IMR-90 (cell line): Measurements from ENCODE around the gene FTO. TPM values are rescaled to one million over a fixed set of nuclear protein-coding genes. Genes with fewer than 3 reads are reported as not detected.

Experiments
- ATAC-seq: fragments of 200-7000 bp; cut with Tn5 transposase; 2 replicates; pipeline ENCODE4 v1.9.1; 2020; ENCODE audit warnings: low read depth, mild to moderate bottlenecking, moderate library complexity
- BruUV-seq: library from RNA; stranded (reverse); fragments of 400-500 nt; replicated peaks from 2 replicates; lab custom pipeline; 2021; lab: Mats Ljungman, UMichigan
- CTCF ChIA-PET: fragments of 300-600 bp; formaldehyde crosslinking; extraction: SDS; loops from one replicate; lab custom pipeline; 2021; ENCODE audit warnings: antibody characterized with exemption; lab: Yijun Ruan, JAX
- POLR2A ChIA-PET: fragments of 300-600 bp; sonication (Branson Sonifier 250); formaldehyde crosslinking; loops from one replicate; lab custom pipeline; 2022; ENCODE audit warnings: antibody characterized with exemption; ENCODE audit not compliant: unreplicated experiment; lab: Charles Lee
- DNase-seq: peaks from one replicate; pipeline ENCODE4 v3.0.0; 2013
- H2AFZ ChIP-seq: replicated peaks from 2 replicates; pipeline ENCODE3; 2013; ENCODE audit warnings: low read length, mild to moderate bottlenecking; ENCODE audit not compliant: poor library complexity
- H2AK5ac ChIP-seq: 2 replicates; pipeline ENCODE4 v1.6.1; 2013; ENCODE audit warnings: low read depth, low read length, inconsistent platforms
- H2AK9ac ChIP-seq: replicated peaks from 2 replicates; pipeline ENCODE3; 2013; ENCODE audit warnings: mild to moderate bottlenecking, low read depth, low read length, moderate library complexity; ENCODE audit not compliant: poor library complexity
- H2BK120ac ChIP-seq: 2 replicates; pipeline ENCODE4 v1.6.1; 2013; ENCODE audit warnings: low read depth, low read length, inconsistent platforms
- H2BK15ac ChIP-seq: 3 replicates; pipeline ENCODE4 v1.6.1; 2013; ENCODE audit warnings: low read depth, low read length, inconsistent platforms
- H2BK20ac ChIP-seq: 2 replicates; pipeline ENCODE4 v1.6.1; 2013; ENCODE audit warnings: low read depth, mild to moderate bottlenecking, inconsistent platforms, low read length, moderate library complexity
- H2BK5ac ChIP-seq: 2 replicates; pipeline ENCODE4 v1.6.1; 2013; ENCODE audit warnings: mild to moderate bottlenecking, low read depth, low read length, inconsistent platforms; ENCODE audit not compliant: poor library complexity, severe bottlenecking
- H3K14ac ChIP-seq: replicated peaks from 2 replicates; pipeline ENCODE4 v1.6.1; 2013; ENCODE audit warnings: low read depth, low read length, inconsistent platforms
- H3K18ac ChIP-seq: 2 replicates; pipeline ENCODE4 v1.6.1; 2013; ENCODE audit warnings: low read depth, low read length, control low read depth
- H3K23ac ChIP-seq: 2 replicates; pipeline ENCODE4 v1.6.1; 2013; ENCODE audit warnings: low read depth, low read length, inconsistent platforms
- H3K27ac ChIP-seq: 2 replicates; pipeline ENCODE4 v1.5.1; 2013; ENCODE audit warnings: mild to moderate bottlenecking, control low read depth, low read length; ENCODE audit not compliant: insufficient read depth
- H3K27me3 ChIP-seq: 2 replicates; pipeline ENCODE4 v1.6.1; 2013; ENCODE audit warnings: low read length; ENCODE audit not compliant: control insufficient read depth, insufficient read depth
- H3K36me3 ChIP-seq: 2 replicates; pipeline ENCODE4 v1.6.1; 2013; ENCODE audit warnings: low read length, mixed read lengths; ENCODE audit not compliant: control insufficient read depth, insufficient read depth
- H3K4ac ChIP-seq: 2 replicates; pipeline ENCODE4 v1.6.1; 2013; ENCODE audit warnings: low read depth, low read length, inconsistent platforms
- H3K4me1 ChIP-seq: 2 replicates; pipeline ENCODE4 v1.6.1; 2013; ENCODE audit warnings: low read length, mixed read lengths; ENCODE audit not compliant: control insufficient read depth, insufficient read depth
- H3K4me2 ChIP-seq: 2 replicates; pipeline ENCODE4 v1.6.1; 2013; ENCODE audit warnings: low read depth, mild to moderate bottlenecking, control low read depth, low read length, moderate library complexity
- H3K4me3 ChIP-seq: 2 replicates; pipeline ENCODE4 v1.5.1; 2013; ENCODE audit warnings: low read depth, mild to moderate bottlenecking, control low read depth, low read length, moderate library complexity; ENCODE audit not compliant: insufficient read depth
- H3K56ac ChIP-seq: 2 replicates; pipeline ENCODE4 v1.6.1; 2013; ENCODE audit warnings: low read length, inconsistent platforms; ENCODE audit not compliant: insufficient read depth; ENCODE audit errors: extremely low read depth
- H3K79me1 ChIP-seq, 2 experiments: 2 replicates each; pipeline ENCODE4 v1.6.1; 2013; ENCODE audit warnings: low read length in 2 of 2, inconsistent platforms in 1 of 2, low read depth in 1 of 2
- H3K9ac ChIP-seq: 2 replicates; pipeline ENCODE4 v1.6.1; 2013; ENCODE audit warnings: low read depth, low read length, control low read depth
- H3K9me1 ChIP-seq: 2 replicates; pipeline ENCODE4 v1.6.1; 2013; ENCODE audit warnings: low read length, inconsistent platforms; ENCODE audit not compliant: insufficient read depth
- H3K9me3 ChIP-seq: 2 replicates; pipeline ENCODE4 v1.6.1; 2013; ENCODE audit warnings: low read length; ENCODE audit not compliant: control insufficient read depth, insufficient read depth
- H4K20me1 ChIP-seq: 2 replicates; pipeline ENCODE4 v1.6.1; 2013; ENCODE audit warnings: low read length, inconsistent platforms; ENCODE audit not compliant: insufficient read depth
- H4K5ac ChIP-seq: 2 replicates; pipeline ENCODE4 v1.6.1; 2013; ENCODE audit warnings: mild to moderate bottlenecking, low read depth, low read length, control low read depth
- H4K8ac ChIP-seq, 2 experiments: 2 replicates each; pipeline ENCODE4 v1.6.1; 2013; ENCODE audit warnings: low read depth in 2 of 2, low read length in 2 of 2, control low read depth in 1 of 2, inconsistent platforms in 1 of 2
- H4K91ac ChIP-seq: 2 replicates; pipeline ENCODE4 v1.6.1; 2013; ENCODE audit warnings: low read depth, low read length, inconsistent platforms; ENCODE audit not compliant: insufficient read depth
- RFX5 ChIP-seq: IDR thresholded peaks from 2 replicates; pipeline ENCODE4 v1.8.0; 2012; ENCODE audit warnings: low read depth, mild to moderate bottlenecking, low read length, moderate library complexity
- WGBS, 2 experiments: methylation state at CpG; one replicate each; pipeline versions ENCODE4 v1.1.5 to v1.1.7; 2013; ENCODE audit warnings: missing lambda C conversion rate in 2 of 2; ENCODE audit not compliant: insufficient read length in 1 of 2; ENCODE audit errors: extremely low coverage in 2 of 2; 5-methylcytosine and 5-hydroxymethylcytosine counted together
- dilution Hi-C: fragments of 300-500 bp; cut with HindIII; formaldehyde crosslinking; loops from one replicate; pipeline ENCODE4 v1.14.3; 2018; ENCODE audit warnings: low sequenced_read_pairs; ENCODE audit not compliant: unreplicated experiment
- in situ Hi-C: fragments of 300-500 bp; cut with MboI; formaldehyde crosslinking; loops from 3 replicates; pipeline ENCODE4 v1.14.3; 2019; ENCODE audit warnings: low sequenced_read_pairs, inconsistent platforms, mixed read lengths
- intact Hi-C: fragments of 100-400 bp; cut with micrococcal nuclease; formaldehyde crosslinking; loops from 2 replicates; pipeline ENCODE4 v1.10.0; 2022
- polyA plus RNA-seq, 3 experiments: library from polyadenylated mRNA; depleted of rRNA; stranded (reverse); fragments of >200 nt; gene quantifications; 2 replicates each; pipeline ENCODE4 v1.2.3, GENCODE V29; 2012; ENCODE audit warnings: low replicate concordance in 1 of 3
- total RNA-seq: library from RNA; depleted of rRNA; stranded (reverse); fragments of >200 nt; gene quantifications from 2 replicates; pipeline ENCODE4 v1.2.3, GENCODE V29; 2012

The FTO gene
- total and polyA plus RNA-seq, 2 of the 4 experiments (the other 2 are of a cell fraction), result 70.3 to 132 TPM

GRCh38 chr16:53736297-53736696 is 32.3 kb downstream of the FTO start:
- intact Hi-C loops, result no loop called here
- no peak overlapping the region for H2BK15ac ChIP-seq
- no peak overlapping the region for H2AFZ ChIP-seq
- ATAC-seq (no peak), DNase-seq (no peak)
- no peak overlapping the region for H3K23ac ChIP-seq
- H4K20me1 ChIP-seq, result peaks cover 30% of the 10 kb centered on the region; the same call in 1 of the 2 replicates
- H3K14ac ChIP-seq, result no peak overlapping the region
- no peaks in the 10 kb centered on the region for H3K9me3 ChIP-seq
- WGBS, 2 experiments, result 83% methylated on average over 1 of the region's 3 CpGs; no CpG with 5 or more reads in 1 of the 2 experiments
- no peak overlapping the region for H4K5ac ChIP-seq
- peaks cover 16 to 42% of the 10 kb centered on the region in 2 experiments for H3K79me1 ChIP-seq
- peaks cover 4% of the 10 kb centered on the region for H3K4me1 ChIP-seq
- H4K91ac ChIP-seq, result no peak overlapping the region
- ChIA-PET CTCF (no interaction called here), POLR2A (no interaction called here)
- no TSS peak for BruUV-seq
- no peak overlapping the region for H2AK5ac ChIP-seq
- no peak overlapping the region for H3K9ac ChIP-seq
- H3K4ac ChIP-seq, result no peak overlapping the region
- H3K27ac ChIP-seq, result no peak overlapping the region
- no peak overlapping the region for H3K4me3 ChIP-seq
- no peak overlapping the region for H3K18ac ChIP-seq
- dilution Hi-C loops, result no loop called here
- H2BK120ac ChIP-seq, result no peak overlapping the region
- H4K8ac ChIP-seq, result no peak overlapping the region
- H3K36me3 ChIP-seq, result no peaks in the 10 kb centered on the region
- H3K56ac ChIP-seq, result no peak overlapping the region
- in situ Hi-C loops, result no loop called here
- TF ChIP-seq RFX5, result no peak
- no peak overlapping the region for H2BK20ac ChIP-seq
- H3K27me3 ChIP-seq, result no peaks in the 10 kb centered on the region
- no peak overlapping the region for H3K4me2 ChIP-seq
- no peak overlapping the region for H2AK9ac ChIP-seq
- H2BK5ac ChIP-seq, result no peak overlapping the region
- H3K9me1 ChIP-seq, result no peaks in the 10 kb centered on the region; the same call in 1 of the 2 replicates
